A549 treated with CORT108297 at 1 μM for 4 hours (cell line): ENCODE measurements around the gene SSU72. TPM values are rescaled to one million over a fixed set of nuclear protein-coding genes. Genes with fewer than 3 reads are reported as not detected.

Experiments
- total RNA-seq: library from RNA; stranded (reverse); fragments of 200-300 nt; extraction: Qiagen RNA extraction; gene quantifications from 5 replicates; pipeline ENCODE4 v1.2.3, GENCODE V29; 2022

SSU72 gene
- total RNA-seq: 96.0 to 109 TPM (median 104 TPM) in 5 replicates

GRCh38 chr1:1574721-1575537 is at the start of gene SSU72:
Gene SSU72 (minus strand): TSS chr1:1574863. CDS start chr1:1574557, 306 bp downstream.

GRCh38 chr1:1615256-1616044 is 40.8 kb upstream of the SSU72 start, which contains the start of gene MIB2:
Gene MIB2 (plus strand): TSS chr1:1615500. CDS start chr1:1623453, 7,953 bp downstream.

GRCh38 chr1:1599935-1600860 is 25.5 kb upstream of the SSU72 start, which contains the start of gene FNDC10:
Gene FNDC10 (minus strand): TSS chr1:1600135. CDS start chr1:1600015, 120 bp downstream.

GRCh38 chr1:1540090-1540817 is 34.4 kb downstream of the SSU72 start, which contains the start of gene TMEM240:
Gene TMEM240 (minus strand): TSS chr1:1540624. CDS start chr1:1540346, 278 bp downstream.

GRCh38 chr1:1511533-1512285 is 63.0 kb downstream of the SSU72 start, which contains the start of gene ATAD3A:
Gene ATAD3A (plus strand): TSS chr1:1512162. CDS start chr1:1512269, 107 bp downstream.

Other genes starting within 250 kb of the SSU72 start
- gene TAS1R3, start 243.6 kb downstream of the SSU72 start, total RNA-seq: 0.12 to 0.17 TPM (median 0.14 TPM) in 5 replicates
- 46.8 to 86.9 TPM (median 77.1 TPM) in 5 replicates for gene DVL1, start 225.4 kb downstream of the SSU72 start, total RNA-seq
- 0.07 to 0.29 TPM (median 0.27 TPM) in 5 replicates for gene MXRA8, start 216.3 kb downstream of the SSU72 start, total RNA-seq
- gene AURKAIP1, start 199.7 kb downstream of the SSU72 start, total RNA-seq: 103 to 195 TPM (median 175 TPM) in 5 replicates
- 37.8 to 63.9 TPM (median 59.4 TPM) in 5 replicates for gene CCNL2, start 175.5 kb downstream of the SSU72 start, total RNA-seq
- 128 to 150 TPM (median 137 TPM) in 5 replicates for gene MRPL20, start 167.6 kb downstream of the SSU72 start, total RNA-seq
- 0.04 to 0.07 TPM (median 0.06 TPM) in 4 of 5 replicates, not detected in the other for gene ANKRD65, start 153.6 kb downstream of the SSU72 start, total RNA-seq
- gene VWA1, start 139.2 kb downstream of the SSU72 start, total RNA-seq: 4.1 to 18.3 TPM (median 15.7 TPM) in 5 replicates
- gene ATAD3C, start 125.2 kb downstream of the SSU72 start, total RNA-seq: not detected in 5 replicates
- 1.2 to 3.5 TPM (median 3.1 TPM) in 5 replicates for gene ATAD3B, start 103.1 kb downstream of the SSU72 start, total RNA-seq
- gene ATAD3A, start 62.7 kb downstream of the SSU72 start, total RNA-seq: 28.8 to 40.6 TPM (median 38.0 TPM) in 5 replicates
- gene TMEM240, start 34.2 kb downstream of the SSU72 start, total RNA-seq: 0.37 to 0.80 TPM (median 0.47 TPM) in 5 replicates
- 5.8 to 9.6 TPM (median 9.2 TPM) in 5 replicates for gene FNDC10, start 25.3 kb upstream of the SSU72 start, total RNA-seq
- 10.5 to 23.6 TPM (median 21.4 TPM) in 5 replicates for gene MIB2, start 40.6 kb upstream of the SSU72 start, total RNA-seq
- gene MMP23B, start 57.3 kb upstream of the SSU72 start, total RNA-seq: 0.30 to 0.73 TPM (median 0.60 TPM) in 5 replicates
- gene CDK11B, start 84.1 kb upstream of the SSU72 start, total RNA-seq: 24.4 to 27.5 TPM (median 27.0 TPM) in 5 replicates
- gene SLC35E2B, start 117.9 kb upstream of the SSU72 start, total RNA-seq: 10.0 to 14.5 TPM (median 12.6 TPM) in 5 replicates
- gene CDK11A, start 149.5 kb upstream of the SSU72 start, total RNA-seq: 19.0 to 25.8 TPM (median 24.6 TPM) in 5 replicates
- 28.6 to 40.1 TPM (median 39.5 TPM) in 5 replicates for gene NADK, start 203.6 kb upstream of the SSU72 start, total RNA-seq